GM18526 (cell line): ENCODE results near the gene SHROOM3.

Source experiments
- POLR2A ChIP-seq: IDR thresholded peaks from 3 replicates; pipeline ENCODE4 v1.6.1; 2011; ENCODE audit not compliant: insufficient read length; ENCODE audit errors: extremely low read depth

The SHROOM3 gene

GRCh38 chr4:76543378-76543777, 108.3 kb downstream of the SHROOM3 start:
- no peak for TF ChIP-seq POLR2A

DNA sequence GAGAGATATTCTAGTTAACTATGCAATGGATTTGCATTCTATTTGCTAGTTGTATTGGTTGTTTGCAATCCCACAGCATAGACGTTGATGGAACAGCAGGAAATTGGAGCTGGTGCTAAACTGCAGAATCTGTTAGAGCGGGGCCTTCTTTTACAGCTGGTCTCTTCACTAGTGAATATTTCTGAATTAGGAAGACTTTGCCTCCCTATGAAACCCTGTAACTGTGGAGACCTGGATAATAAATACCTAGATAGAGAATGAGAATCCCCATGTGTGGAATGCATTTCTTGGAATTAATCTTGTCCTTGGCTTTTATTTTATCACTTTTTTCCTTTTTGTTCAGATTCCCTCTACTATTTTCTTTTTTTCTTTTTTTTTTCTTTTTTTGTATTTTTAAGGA, 109.7 kb downstream of the SHROOM3 start:
- no peak for TF ChIP-seq POLR2A

GRCh38 chr4:76545226-76545884, 110.3 kb downstream of the SHROOM3 start:
- TF ChIP-seq POLR2A, result no peak

GRCh38 chr4:76546327-76546726, 111.3 kb downstream of the SHROOM3 start:
- TF ChIP-seq POLR2A, result no peak

GRCh38 chr4:76546759-76547742, 112.0 kb downstream of the SHROOM3 start:
- TF ChIP-seq POLR2A, result no peak

- TF ChIP-seq POLR2A, result no peak
Measured at GRCh38 chr4:76548704-76549103, 113.7 kb downstream of the SHROOM3 start.

DNA sequence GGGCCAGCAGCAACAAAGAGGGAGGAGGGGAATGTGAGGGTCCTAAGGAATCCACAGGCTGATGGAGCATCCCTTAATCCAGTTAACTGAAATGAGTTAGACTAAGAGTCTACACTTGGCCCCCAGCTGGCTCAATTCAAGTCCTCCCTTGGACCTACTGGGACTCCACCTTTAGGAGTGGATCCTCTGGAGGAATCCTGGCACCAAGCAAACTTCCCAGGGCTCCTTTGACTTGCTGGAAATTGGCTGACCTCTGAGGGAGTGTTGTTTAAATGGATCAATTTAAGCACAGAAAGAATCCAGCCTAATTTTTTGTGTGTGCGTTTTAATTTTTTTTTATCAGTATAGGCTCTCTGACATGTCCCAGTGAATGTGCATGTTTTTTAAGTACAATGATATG, 114.7 kb downstream of the SHROOM3 start:
- no peak for TF ChIP-seq POLR2A

GRCh38 chr4:76550966-76551780, 116.1 kb downstream of the SHROOM3 start:
- TF ChIP-seq POLR2A, result no peak

DNA sequence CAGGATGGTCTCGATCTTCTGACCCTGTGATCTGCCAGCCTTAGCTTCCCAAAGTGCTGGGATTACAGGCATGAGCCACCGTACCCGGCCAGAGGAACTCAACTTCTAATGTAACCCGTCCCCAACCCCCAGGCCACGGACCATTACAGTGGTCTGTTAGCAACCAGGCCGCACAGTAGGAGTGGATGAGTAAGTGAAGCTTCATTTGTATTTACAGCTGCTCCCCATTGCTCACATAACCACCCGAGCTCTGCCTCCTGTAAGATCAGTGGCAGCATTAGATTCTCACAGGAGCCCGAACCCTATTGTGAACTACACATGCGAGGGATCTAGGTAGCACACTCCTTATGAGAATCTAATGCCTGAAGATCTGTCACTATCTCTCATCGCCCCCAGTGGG, 119.6 kb downstream of the SHROOM3 start:
- TF ChIP-seq POLR2A, result no peak

DNA sequence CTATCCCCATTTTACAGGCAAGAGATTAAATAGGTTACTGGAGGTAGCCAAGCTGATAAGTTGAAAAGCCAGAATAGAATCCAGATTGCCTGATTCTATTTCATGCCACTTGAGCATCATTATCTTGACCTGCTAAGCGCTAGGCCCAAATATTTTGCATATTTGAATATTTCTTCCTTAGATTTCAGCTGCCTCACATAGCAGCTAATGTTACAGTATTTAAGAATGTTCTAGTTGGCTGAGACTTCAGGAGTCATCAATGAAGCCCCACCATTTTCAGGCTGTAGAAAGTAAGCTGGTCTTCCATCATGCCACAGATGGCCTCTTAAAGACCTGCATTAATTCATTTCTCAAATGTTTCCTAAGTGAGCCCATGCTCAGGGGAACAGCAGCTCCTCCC, 121.4 kb downstream of the SHROOM3 start:
- no peak for TF ChIP-seq POLR2A

GRCh38 chr4:76558396-76559235, 123.6 kb downstream of the SHROOM3 start:
- TF ChIP-seq POLR2A, result no peak

- no peak for TF ChIP-seq POLR2A
Measured at GRCh38 chr4:76559236-76560071, 124.4 kb downstream of the SHROOM3 start.

- TF ChIP-seq POLR2A, result no peak
Measured at GRCh38 chr4:76562161-76562560, 127.1 kb downstream of the SHROOM3 start.
